GM19455 (cell line): ENCODE results near the gene CEP350.

ENCODE experiments used
- ATAC-seq: cut with Tn5 transposase; IDR thresholded peaks from one replicate; pipeline ENCODE4 v1.9.1; 2021; ENCODE audit not compliant: unreplicated experiment

The CEP350 gene

GRCh38 chr1:180046674-180047073 lies 92.1 kb downstream of the CEP350 start:
- no peak for ATAC-seq

- no peak for ATAC-seq
Observed at GRCh38 chr1:180053594-180054567, 99.3 kb downstream of the CEP350 start.

- no peak for ATAC-seq
Observed at GRCh38 chr1:180057883-180058396, 103.3 kb downstream of the CEP350 start.

GRCh38 chr1:180061019-180061418 lies 106.4 kb downstream of the CEP350 start:
- ATAC-seq: no peak

- ATAC-seq: no peak
Observed at GRCh38 chr1:180062452-180062971, 107.9 kb downstream of the CEP350 start.

- no peak for ATAC-seq
Observed at GRCh38 chr1:180065408-180065807, 110.8 kb downstream of the CEP350 start.

DNA sequence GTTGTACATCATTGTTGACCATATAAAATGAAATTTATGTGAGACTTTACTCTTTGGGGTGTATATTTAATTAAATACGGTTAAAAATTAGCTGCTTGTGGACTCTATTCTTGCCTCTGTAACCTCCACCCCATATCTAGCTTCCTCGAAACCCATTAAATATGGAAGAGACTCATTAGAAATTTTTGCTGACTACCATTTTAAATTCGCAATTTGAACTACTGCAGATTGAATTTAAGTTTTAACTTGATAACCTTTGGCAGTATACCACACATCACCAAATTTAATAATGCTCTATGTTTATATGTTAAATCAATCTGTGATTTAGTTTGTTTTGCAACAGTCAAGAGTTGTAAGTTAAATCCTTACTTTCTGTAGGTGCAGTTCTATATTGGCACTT lies 111.5 kb downstream of the CEP350 start:
- ATAC-seq: no peak

DNA sequence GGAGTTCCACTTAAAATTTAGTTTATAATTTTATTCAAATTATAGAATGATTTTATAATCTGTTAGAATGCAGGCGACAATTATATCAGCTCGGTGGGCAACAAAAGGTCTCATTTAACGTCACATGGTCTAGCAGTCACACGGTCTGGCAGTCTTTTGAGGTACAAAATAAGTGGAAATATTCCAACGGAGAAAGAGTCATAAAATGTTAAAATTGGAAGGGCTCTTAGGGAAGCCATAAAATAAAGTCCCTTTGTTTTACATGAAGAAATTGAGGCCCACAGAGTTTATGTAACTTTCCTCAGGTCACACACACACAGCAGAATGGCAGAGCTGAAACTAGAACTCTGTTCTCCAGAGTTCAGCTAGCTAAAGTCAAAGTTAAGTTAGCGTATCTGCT lies 115.7 kb downstream of the CEP350 start:
- ATAC-seq: no peak

DNA sequence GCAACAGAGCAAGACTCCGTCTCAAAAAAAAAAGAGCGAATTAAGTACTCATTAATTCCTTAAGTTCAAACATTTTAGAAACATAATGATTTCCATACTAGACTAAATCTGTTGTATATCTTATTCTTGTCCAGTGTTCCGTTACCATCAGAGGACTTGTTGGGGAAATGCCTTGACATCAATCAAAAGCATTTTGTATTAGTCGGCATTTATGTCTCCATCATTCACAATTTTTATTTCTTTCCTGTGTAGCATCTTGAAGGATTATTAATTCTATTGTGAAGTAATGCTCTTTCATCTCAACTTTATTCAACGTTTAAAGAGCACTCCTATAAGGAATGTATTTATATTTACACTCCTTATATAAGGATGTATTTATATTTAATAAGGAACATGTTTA lies 117.1 kb downstream of the CEP350 start:
- ATAC-seq: no peak

- no peak for ATAC-seq
Observed at GRCh38 chr1:180080439-180080838, 125.8 kb downstream of the CEP350 start.

DNA sequence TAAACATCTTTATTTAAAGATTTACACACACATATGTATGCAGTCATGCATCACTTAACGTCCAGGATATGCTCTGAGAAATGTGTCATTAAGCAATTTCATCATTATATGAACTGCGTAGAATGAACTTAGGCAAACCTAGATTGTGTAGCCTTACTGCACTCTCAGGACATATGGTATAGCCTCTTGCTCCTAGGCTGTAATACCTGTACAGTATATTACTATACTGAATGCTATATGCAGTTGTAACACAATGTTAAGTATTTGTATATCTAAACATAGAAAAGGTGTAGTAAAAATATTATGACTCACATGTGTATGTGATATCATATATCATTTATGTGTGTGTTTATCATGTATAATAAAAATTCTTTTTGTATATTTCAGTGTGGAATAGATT lies 126.9 kb downstream of the CEP350 start:
- no peak for ATAC-seq

DNA sequence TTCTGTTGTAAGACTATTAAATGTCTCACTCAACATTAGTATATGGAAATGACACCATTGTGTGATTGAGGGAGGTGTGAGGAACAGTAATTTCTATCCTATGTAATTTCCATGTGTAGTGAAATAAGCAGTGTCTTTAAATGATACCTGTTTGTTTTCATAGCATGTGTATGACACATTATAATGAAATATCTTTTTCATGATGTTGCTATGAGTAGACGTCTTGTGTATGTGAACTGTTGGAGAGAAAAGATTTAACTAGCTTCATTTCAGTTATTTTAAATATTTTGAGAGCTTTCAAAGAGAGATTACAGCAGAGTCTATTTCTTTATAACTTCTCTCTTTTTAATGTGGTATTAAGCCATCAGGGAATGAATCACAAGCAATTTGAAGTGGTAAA lies 128.6 kb downstream of the CEP350 start:
- ATAC-seq: no peak

DNA sequence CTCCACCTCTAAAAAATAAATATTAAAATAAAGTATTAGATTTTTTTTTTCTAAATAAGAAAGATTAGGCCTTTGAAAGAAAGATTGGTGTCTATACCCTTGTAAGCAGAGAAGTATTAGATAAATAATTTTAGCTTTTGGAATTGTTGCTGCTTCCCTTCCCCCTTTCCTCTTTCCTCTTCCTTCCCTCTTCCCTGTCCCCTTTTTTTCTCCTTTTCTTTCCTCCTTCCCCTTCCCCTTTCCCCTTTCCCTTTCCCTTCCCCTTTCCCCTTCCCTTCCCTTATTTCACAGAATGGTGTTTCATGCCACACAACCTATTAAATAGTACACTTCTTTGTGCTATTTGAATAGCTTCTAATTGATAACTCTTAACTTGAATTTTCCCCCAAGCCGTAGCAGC lies 130.3 kb downstream of the CEP350 start:
- no peak for ATAC-seq

GRCh38 chr1:180085331-180085730 lies 130.7 kb downstream of the CEP350 start:
- ATAC-seq: no peak

DNA sequence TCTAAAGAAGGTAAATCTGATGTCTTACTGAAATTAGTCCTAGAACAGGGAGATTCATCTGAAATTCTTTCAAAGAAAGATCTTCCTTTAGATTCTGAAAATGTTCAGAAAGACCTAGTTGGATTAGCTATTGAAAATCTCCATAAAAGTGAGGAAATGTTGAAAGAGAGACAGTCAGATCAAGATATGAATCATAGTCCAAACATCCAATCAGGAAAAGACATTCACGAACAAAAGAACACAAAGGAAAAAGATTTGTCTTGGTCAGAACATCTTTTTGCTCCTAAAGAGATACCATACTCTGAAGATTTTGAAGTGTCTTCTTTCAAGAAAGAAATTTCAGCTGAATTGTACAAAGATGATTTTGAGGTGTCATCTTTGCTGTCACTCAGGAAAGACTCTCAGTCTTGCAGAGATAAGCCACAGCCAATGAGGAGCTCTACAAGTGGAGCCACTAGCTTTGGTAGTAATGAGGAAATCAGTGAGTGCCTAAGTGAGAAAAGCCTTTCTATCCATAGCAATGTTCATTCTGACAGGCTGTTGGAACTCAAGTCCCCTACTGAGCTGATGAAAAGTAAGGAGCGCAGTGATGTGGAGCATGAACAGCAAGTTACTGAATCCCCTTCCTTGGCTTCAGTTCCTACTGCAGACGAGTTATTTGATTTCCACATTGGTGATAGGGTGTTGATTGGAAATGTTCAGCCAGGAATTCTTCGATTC lies 138.5 kb downstream of the CEP350 start:
- ATAC-seq: no peak

DNA sequence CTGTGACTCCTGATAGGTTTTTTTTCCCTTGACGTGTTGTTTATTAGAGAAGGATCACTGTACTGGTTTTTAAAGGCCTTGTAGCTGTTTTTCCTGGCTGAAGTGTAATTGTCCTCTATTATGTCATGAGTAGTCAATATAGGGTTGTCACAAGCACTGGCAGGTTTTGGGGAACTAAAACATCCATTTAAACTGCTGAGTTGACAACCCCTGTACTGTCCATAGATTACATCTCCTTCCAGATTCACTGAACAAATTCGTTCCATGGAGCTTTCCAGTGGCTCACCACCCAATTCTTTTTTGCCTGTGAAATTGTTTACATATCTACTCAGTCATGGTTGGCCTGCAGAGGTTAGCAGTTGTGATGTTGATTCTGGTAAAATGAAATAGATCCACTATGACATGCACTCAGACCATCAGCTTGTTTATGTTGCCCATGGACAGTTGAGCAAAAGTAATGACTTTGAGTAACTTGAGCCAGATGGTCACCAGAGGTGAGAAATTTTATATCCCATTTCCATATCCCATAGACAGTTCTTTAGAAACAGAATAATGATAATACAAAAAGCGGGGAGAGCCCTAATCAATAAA lies 140.2 kb downstream of the CEP350 start:
- ATAC-seq: no peak

GRCh38 chr1:180096584-180097325 lies 142.1 kb downstream of the CEP350 start:
- ATAC-seq: no peak

DNA sequence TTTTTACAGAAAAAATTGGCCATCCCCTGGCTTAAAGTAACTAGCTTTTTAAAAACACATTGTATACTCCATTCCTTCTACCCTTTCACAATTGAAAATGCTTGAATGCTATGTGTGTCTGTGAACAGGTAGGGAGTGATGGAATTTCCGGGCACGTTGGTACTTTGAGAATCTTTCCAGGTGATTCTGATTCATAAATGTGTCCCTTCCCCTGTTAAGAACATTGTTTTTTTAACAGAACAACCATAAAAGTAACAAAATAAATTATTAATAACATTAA lies 142.7 kb downstream of the CEP350 start:
- ATAC-seq: no peak

DNA sequence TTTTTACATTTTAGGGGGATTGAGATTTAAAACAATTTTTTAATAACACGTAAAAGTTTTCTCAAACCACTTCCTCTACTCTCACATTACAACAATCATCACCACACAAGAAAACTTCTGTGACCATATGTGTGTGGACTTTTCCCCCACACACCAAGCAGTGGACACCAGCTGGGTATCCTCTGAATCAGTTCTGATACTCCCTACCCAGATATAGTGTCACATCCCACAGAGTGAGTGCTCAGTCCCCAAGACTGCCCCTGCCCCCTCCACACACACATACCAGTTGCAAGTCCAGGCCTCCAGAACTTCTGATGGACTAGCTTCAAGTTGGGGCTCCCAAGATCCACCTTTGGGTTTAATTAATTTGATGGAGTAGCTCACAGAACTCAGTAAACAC lies 146.8 kb downstream of the CEP350 start:
- no peak for ATAC-seq

- ATAC-seq: no peak
Observed at GRCh38 chr1:180103819-180104218, 149.2 kb downstream of the CEP350 start.

DNA sequence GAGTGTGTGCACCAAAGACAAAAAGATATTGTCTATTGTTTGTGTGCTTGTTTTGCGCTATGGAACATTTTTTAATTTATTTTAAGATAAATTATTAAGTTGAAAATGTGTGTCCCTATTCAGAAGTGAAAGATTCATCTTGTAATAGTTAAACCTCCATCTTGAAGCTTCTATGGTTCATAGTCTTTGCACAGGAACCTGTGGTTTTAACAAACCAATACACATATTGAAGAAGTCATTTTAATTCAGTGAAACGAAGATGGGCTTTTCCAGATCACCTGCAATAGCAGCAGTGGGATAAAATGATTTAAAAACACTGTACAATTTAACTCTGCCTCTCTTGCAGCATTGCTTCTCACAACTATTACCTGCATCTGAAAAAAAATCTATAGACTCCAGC lies 157.5 kb downstream of the CEP350 start:
- ATAC-seq: no peak
